ENCODE data around the gene HIVEP3.

- TF ChIP-seq CTCF (IDR thresholded peaks at IDR 0.05) (no peak), POLR2A (IDR thresholded peaks at IDR 0.05) (no peak)
These were observed 306.7 kb downstream of the HIVEP3 start for GRCh38 chr1:41611932-41612450.

Data from lower leg skin (tissue), 3 donors.